Fibroblast of skin of abdomen (primary cell): ENCODE data around the gene SYNGR1.

Experiments
- DNase-seq: peaks from one replicate; pipeline ENCODE4 v3.0.0-alpha.2; 2013

SYNGR1 gene

DNA sequence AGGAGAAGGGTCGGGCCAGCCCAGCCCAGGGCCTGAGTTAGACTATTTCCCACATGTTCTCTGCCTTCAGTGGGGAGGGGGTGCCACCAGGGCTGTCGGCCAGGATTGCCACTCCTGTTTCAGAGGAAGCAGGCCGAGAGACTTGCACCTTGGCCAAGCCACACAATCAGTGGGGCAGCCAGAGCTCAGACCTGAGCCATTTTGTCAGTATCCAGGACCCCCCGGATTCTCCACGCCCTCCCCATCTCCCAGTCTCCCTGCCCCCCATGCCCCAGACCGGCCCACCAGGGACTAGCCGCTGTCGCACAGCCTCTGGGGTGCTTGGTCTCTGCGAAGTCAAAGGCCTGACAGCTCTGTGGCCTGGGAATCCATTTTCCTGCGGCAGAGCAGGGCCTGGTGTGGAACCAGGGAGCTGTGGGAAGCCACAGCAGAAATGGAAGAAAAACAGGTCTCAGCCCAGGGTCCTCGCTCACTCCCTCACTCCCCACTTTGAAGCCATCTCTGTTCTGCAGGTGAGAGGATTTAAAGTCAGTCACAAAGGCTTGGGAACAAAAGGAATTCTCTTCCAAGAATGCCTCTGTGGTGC, 81.5 kb downstream of the SYNGR1 start:
- DNase-seq: no peak

DNA sequence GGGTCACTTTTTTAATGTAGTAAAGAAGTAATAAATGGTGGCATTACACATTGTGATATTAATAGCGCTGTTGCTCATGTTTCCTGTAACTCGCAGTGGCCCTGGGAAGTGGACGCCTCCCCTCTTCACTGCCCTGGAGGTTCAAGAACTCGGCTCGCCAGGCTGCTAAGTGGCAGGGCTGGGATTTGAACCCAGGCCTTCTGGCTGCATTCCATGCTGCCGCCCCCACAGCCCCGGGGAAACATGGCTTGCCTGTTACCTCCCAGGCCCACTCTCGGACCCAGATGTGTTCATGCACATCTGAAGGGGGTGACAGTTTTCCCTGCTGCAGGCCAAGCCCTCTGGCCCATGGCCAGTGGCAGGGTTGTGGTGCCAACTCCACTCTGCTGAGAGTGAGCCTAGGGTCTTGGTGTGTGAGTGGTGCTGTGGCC, 82.0 kb downstream of the SYNGR1 start:
- DNase-seq: no peak

DNA sequence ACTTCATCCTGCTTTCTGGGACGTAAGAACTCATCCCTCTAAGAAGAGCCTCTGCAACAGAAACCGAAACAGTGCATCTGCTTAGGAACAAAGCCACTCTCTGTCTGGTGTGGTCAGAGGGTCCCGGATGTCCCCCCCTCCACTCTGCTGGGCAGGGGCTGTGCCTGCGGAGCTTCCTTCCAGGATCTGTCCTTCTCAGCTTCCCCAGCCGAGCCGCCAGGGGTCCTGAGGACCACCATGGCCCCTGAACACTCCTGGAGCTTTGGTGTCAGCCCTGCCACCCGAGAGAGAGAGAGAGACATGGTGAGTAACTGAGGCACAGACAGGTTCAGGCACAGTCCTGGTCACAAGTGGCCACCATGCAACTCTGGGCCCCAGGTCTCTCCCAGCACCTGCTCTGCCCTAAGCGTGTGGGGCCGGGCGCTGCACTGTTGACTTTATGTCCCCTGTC, 82.6 kb downstream of the SYNGR1 start:
- no peak for DNase-seq

DNA sequence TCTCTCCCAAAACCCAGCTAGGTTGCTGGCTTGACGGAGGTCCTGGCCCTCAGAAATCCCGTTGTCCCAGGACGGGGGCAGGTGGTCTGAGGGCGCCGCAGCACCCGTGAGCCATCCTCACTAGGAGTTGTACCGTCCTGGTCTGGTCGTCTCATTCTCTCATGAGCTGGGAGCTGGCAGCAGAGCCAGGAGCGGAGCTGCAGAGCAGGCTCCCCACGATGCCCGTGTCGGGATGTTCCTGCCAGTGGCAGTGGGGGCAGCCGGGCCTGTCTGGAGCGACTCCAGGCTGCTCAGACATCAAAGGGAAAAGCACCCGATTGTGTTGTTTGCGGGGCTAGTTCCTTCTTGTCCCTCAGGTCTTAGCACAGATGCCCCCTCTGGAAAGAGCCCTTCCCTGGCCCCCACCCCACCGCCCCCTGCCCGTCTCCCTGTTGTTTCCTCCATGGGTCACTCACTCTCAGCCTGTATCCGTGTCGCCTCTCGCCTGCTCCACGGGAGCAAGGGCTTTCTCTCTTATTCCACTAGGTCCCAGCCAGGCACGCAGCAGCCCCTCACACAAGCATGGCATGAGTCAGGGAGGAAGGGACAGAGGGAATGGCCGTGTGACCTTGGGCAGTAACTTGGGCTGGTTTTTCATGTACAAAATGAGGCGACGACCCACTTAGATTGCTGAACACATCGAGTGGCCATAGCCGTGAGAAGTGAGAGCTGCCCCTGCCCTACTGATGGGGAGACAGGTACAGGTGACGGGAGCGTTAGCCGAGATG, 83.9 kb downstream of the SYNGR1 start:
- no peak for DNase-seq

DNA sequence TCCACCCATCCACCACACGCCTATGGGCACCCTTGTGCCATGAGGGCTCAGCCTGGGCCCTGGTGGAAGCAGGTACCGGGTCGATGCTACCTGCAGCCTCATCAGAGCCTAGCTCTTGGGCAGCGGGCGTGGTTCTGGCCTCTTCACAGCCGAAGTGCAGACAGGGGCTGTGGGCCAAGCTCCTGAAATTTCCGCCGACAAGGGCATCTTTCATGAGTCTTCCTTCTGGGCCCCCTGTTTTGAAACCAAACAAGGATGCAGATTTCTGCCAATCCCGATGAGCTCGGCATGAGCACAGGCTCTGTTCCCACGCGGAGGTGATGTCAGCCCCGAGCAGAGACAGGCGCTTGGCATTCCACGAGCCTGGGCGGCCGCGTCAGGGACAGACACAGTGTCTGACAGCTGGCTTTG, 84.5 kb downstream of the SYNGR1 start:
- no peak for DNase-seq

DNA sequence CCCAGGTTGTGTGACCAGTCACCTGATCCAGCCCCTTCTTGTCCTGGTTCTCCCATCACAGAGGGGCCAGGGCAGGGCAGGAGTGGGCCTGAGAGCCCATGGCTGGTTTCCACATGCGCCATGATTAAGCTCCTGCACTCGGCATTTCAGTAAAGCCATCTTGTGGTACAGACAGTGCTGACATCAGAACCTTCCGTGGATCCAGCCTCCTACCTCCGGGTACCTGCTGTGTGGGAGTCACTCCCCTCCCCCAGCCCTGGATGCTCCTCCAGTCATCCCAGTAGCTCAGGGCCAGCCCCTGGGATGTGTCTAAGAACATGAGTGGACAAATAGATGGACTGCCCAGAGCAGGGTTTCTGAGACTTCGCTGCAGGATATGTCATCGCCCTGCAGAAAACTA, 84.9 kb downstream of the SYNGR1 start:
- no peak for DNase-seq
